Ascending aorta (tissue), 2 donors: Measurements from ENCODE around the gene EFEMP1. TPM values are rescaled to one million over a fixed set of nuclear protein-coding genes. Genes with fewer than 3 reads are reported as not detected.
A peak's percentile ranks its signal among the peaks of the same experiment; 100 is the strongest.
"Not testable (repeated sequence)": the region's sequence is repeated elsewhere in the genome, so short reads cannot be mapped to it uniquely, and the experiment has no call there.

Experiments
- DNase-seq, 2 donors: peaks; one replicate each; pipeline ENCODE4 v3.0.0-alpha.2; 2019; ENCODE audit warnings: low spot score in 2 of 2
- H3K27ac ChIP-seq, 2 donors: fragments of 200-600 bp; sonication (generic); one replicate each; pipeline ENCODE4 v1.5.1; 2016 to 2017; ENCODE audit warnings: mild to moderate bottlenecking in 1 of 2
- H3K27me3 ChIP-seq: fragments of 200-600 bp; sonication (generic); one replicate; pipeline ENCODE4 v1.5.1; 2017
- H3K36me3 ChIP-seq, 2 donors: fragments of 200-600 bp; sonication (generic); one replicate each; pipeline ENCODE4 v1.5.1; 2016
- H3K4me1 ChIP-seq, 2 donors: fragments of 200-600 bp; sonication (generic); one replicate each; pipeline ENCODE4 v1.5.1; 2016 to 2017; ENCODE audit warnings: mild to moderate bottlenecking in 1 of 2
- H3K4me3 ChIP-seq, 2 donors: fragments of 200-600 bp; sonication (generic); one replicate each; pipeline ENCODE4 v1.5.1; 2016 to 2017; ENCODE audit warnings: mild to moderate bottlenecking in 1 of 2
- H3K9me3 ChIP-seq, 2 donors: fragments of 200-600 bp; sonication (generic); one replicate each; pipeline ENCODE4 v1.5.1; 2016
- intact Hi-C: fragments of 100-400 bp; cut with DNase I; formaldehyde crosslinking; loops from one replicate; pipeline ENCODE4 v1.15.1; 2023
- total RNA-seq: library from RNA; depleted of rRNA; stranded (reverse); fragments of >200 nt; gene quantifications from one replicate; pipeline ENCODE4 v1.1.0, GENCODE V29; 2016
- TF ChIP-seq, protein P1 (sequence below), 3 experiments: fragments of 200-600 bp in 2 of 3; fragments of 450-650 bp in 1 of 3; sonication (generic) in 2 of 3; IDR thresholded peaks; one replicate each; pipeline ENCODE4 v1.5.1; 2016 to 2019; ENCODE audit warnings: antibody characterized with exemption in 3 of 3, mild to moderate bottlenecking in 1 of 3, moderate library complexity in 1 of 3

The EFEMP1 gene
- total RNA-seq, 1 donor from 2014 or later, result 1,320 TPM

DNA sequence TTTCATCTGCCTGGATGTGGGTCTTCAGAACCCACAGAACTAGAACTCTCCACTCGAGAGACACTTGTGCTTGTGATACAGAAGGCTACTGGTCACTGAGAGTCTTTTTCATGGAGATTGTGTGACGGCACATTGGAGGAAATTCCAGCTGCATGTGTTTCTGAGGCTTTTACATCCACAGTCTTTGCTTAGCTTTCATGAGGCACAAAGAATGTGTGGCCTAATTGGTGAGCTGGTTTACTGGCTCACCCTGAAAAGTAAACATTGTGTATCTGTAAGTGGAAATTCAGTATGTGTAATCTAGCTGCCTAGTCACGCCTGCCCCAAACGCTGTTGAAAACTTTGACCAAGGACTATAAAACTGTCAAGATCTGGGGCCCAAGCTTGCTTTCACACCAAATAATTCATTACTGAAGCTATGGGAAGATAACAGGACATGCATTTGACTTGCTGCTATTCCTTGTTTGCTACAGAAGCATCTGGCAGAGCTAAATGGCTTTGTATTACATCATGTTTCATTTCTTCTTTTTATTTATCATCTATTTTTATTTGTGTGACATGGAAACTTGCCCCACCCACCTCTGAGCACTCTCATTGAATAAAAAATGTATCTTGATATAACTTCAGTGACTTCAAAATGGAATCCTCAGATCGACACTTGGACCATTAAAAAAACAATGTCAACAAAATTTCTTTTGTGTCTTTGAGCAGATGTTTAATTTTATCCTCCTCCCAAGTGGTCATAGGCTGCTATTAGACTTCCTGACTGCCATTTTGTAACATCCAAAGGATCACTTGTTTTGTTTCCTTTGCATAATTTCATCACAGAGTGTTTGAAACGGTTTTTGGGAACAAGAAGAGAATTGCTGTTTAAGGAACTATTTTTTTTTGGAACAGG lies 80.2 kb downstream of the EFEMP1 start:
- no peak for DNase-seq
- H3K4me1 ChIP-seq, result peaks cover 0 to 5% of the 10 kb centered on the region in 2 donors
- intact Hi-C loops, result loop anchor here (5.0 kb wide), 1 partner anchor 66 kb away; no protein-coding TSS in a partner anchor
- H3K4me3 ChIP-seq, result no peak overlapping the region
- no peaks in the 10 kb centered on the region for H3K27me3 ChIP-seq
- H3K27ac ChIP-seq, result peak overlapping the region in 1 of 2 donors; percentile 17
- H3K9me3 ChIP-seq, result no peaks in the 10 kb centered on the region
- no peaks in the 10 kb centered on the region for H3K36me3 ChIP-seq
- TF ChIP-seq, protein P1, sequence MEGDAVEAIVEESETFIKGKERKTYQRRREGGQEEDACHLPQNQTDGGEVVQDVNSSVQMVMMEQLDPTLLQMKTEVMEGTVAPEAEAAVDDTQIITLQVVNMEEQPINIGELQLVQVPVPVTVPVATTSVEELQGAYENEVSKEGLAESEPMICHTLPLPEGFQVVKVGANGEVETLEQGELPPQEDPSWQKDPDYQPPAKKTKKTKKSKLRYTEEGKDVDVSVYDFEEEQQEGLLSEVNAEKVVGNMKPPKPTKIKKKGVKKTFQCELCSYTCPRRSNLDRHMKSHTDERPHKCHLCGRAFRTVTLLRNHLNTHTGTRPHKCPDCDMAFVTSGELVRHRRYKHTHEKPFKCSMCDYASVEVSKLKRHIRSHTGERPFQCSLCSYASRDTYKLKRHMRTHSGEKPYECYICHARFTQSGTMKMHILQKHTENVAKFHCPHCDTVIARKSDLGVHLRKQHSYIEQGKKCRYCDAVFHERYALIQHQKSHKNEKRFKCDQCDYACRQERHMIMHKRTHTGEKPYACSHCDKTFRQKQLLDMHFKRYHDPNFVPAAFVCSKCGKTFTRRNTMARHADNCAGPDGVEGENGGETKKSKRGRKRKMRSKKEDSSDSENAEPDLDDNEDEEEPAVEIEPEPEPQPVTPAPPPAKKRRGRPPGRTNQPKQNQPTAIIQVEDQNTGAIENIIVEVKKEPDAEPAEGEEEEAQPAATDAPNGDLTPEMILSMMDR (IDR thresholded peaks at IDR 0.05), result no peak

DNA sequence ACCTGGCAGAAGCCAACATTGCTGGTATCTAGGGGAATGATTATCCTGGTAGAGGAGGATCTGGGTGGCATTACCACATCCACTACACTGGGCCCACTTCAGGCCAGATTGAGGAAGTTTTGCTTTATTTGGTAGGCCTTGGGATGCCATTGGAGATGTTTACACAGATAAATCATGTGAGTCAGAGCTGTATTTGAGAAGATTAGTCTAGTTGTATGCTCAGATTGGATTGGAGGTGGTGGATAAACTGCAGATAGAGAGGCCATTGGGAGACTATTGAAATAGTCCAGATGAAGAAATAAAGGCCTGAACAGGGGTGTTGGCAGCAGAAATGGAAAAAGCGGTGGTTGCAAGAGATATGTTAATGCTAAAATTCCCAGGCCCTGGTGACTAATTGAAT lies 81.5 kb downstream of the EFEMP1 start:
- intact Hi-C loops, result loop anchor here (5.0 kb wide), 1 partner anchor 65 kb away; no protein-coding TSS in a partner anchor
- Histone ChIP-seq H3K4me1 (peaks cover 0 to 5% of the 10 kb centered on the region in 2 donors), H3K36me3 (no peaks in the 10 kb centered on the region), H3K27me3 (no peaks in the 10 kb centered on the region), H3K4me3 (no peak overlapping the region), H3K9me3 (no peaks in the 10 kb centered on the region), H3K27ac (no peak overlapping the region)
- DNase-seq, result no peak
- TF ChIP-seq, protein P1 (IDR thresholded peaks at IDR 0.05), result no peak

DNA sequence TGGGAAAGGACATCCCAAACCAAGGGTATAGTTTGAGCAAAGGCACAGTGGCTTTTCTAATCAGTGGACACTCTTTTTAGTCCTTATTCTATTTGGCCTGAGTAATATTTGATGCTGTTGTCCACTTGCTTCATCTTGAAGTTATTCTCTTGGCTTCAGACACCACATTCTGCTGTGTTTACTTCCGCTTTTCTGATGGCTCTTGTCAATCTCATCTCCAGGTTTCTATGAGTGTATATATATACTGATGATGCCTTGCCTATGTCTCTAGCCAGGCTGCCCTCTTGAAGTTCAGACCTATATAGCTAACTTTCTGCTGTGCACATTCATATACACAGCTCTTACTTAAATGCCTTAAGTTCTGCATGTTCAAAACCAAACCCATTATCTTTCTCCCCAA lies 83.1 kb downstream of the EFEMP1 start:
- Histone ChIP-seq H3K36me3 (no peaks in the 10 kb centered on the region), H3K4me3 (no peak overlapping the region), H3K4me1 (peaks cover 0 to 2% of the 10 kb centered on the region in 2 donors), H3K9me3 (no peaks in the 10 kb centered on the region), H3K27ac (no peak overlapping the region), H3K27me3 (no peaks in the 10 kb centered on the region)
- TF ChIP-seq, protein P1 (IDR thresholded peaks at IDR 0.05), result no peak
- no peak for DNase-seq
- intact Hi-C loops, result loop anchor here (5.0 kb wide), 1 partner anchor 63 kb away; no protein-coding TSS in a partner anchor

DNA sequence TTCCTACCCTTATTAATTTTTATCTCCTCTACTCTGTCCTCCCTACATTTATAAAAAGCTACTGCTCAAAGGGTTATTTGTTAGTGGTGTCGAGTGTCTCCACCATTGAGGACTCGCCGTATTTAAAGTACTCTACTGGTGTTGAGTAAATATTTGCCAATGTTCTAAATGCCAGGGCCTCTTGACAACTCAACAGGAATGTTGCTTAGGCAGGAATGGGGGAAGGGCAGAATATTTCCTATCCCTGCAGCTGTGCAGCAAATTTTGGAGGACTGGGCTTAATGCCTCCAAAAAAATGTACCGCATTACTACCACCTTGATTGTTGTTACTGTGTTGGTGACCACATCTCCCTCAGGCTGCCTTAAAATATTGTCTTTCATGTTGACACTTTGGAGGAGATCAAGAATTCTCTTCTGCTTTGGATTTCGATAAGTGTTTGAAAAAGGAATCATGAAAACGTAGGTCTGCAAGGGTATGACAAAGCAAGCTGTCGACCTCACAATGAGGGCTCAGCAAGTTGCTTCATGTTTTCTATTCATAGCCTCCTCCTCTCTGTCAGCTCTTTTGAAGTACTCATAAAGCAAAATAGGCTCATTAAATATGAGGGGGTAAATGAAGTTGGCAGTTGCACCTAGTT lies 84.3 kb downstream of the EFEMP1 start:
- Histone ChIP-seq H3K36me3 (no peaks in the 10 kb centered on the region), H3K4me1 (peaks cover 0 to 2% of the 10 kb centered on the region in 2 donors), H3K27me3 (no peaks in the 10 kb centered on the region), H3K27ac (no peak overlapping the region), H3K9me3 (no peaks in the 10 kb centered on the region), H3K4me3 (no peak overlapping the region)
- intact Hi-C loops, result no loop called here
- DNase-seq, result no peak
- TF ChIP-seq, protein P1 (IDR thresholded peaks at IDR 0.05), result no peak

DNA sequence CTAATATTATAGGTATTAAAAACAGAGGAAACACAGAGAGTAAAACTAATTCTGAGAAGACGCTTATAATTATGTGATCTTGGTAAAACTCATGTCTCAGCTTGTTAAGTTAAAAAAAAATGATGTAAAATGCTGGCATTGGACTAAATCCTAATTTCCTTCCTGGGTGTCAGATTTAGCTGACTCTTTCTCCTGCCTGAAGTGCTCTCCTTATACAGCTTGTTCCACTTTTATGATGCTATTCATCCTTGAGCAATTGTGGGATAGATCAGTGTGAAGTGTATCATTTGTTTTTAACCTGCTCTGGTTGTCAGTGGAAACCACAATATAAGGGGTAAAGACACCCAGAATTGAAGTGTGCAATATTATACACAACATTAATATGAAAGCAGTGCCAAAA lies 84.9 kb downstream of the EFEMP1 start:
- Histone ChIP-seq H3K9me3 (no peaks in the 10 kb centered on the region), H3K4me3 (no peak overlapping the region), H3K4me1 (peaks cover 0 to 2% of the 10 kb centered on the region in 2 donors), H3K27me3 (no peaks in the 10 kb centered on the region), H3K27ac (no peak overlapping the region), H3K36me3 (no peaks in the 10 kb centered on the region)
- no peak for DNase-seq
- TF ChIP-seq, protein P1 (IDR thresholded peaks at IDR 0.05), result no peak
- intact Hi-C loops, result no loop called here

DNA sequence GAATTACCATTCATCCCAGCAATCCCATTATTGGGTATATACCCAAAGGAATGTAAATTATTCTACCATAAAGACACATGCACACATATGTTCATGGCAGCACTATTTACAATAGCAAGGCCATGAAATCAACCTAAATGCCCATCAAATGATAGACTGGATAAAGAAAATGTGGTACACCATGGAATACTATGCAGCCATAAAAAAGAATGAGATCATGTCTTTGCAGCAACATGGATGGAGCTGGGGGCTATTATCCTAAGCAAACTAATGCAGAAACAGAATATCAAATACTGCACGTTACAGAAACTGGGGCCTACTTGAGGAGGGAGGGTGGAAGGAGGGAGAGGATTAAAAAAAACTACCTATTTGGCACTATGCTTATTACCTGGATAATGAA lies 85.5 kb downstream of the EFEMP1 start:
- H3K4me1 ChIP-seq, H3K9me3 ChIP-seq, H3K27ac ChIP-seq, H3K27me3 ChIP-seq, intact Hi-C loops, H3K36me3 ChIP-seq, DNase-seq, H3K4me3 ChIP-seq: not testable (repeated sequence)
